SK-N-SH (cell line): ENCODE results near the gene MADCAM1. TPM values are rescaled to one million over a fixed set of nuclear protein-coding genes. Genes with fewer than 3 reads are reported as not detected.

Experiments
- CTCF ChIA-PET: fragments of 300-600, 350-600 bp; formaldehyde crosslinking; extraction: SDS; loops from one replicate; lab custom pipeline; 2021; lab: Yijun Ruan, JAX
- POLR2A ChIA-PET: fragments of 350-600 bp; sonication (Branson Sonifier 250); formaldehyde crosslinking; extraction: SDS; loops from one replicate; lab custom pipeline; 2020; ENCODE audit warnings: antibody characterized with exemption, inconsistent platforms; lab: Yijun Ruan, JAX
- DNase-seq: peaks from one replicate; pipeline ENCODE4 v3.0.0; 2012
- H2AFZ ChIP-seq: fragments of 200-600 bp; sonication (generic); 2 replicates; pipeline ENCODE4 v1.8.1; 2016; ENCODE audit warnings: antibody characterized with exemption, mild to moderate bottlenecking, low read depth
- H3F3A ChIP-seq: fragments of 200-600 bp; sonication (generic); replicated peaks from 2 replicates; pipeline ENCODE3; 2016; ENCODE audit warnings: antibody characterized with exemption, mild to moderate bottlenecking; ENCODE audit not compliant: insufficient read depth
- H3K27ac ChIP-seq, 2 experiments: fragments of 200-500 bp in 1 of 2; fragments of 200-600 bp in 1 of 2; sonication (Bioruptor generic) in 1 of 2; sonication (generic), shearing (Covaris generic) in 1 of 2; 2 replicates each; pipeline versions ENCODE4 v1.5.1 to v1.6.1; 2014 to 2016; ENCODE audit warnings: low read depth in 2 of 2, inconsistent platforms in 1 of 2, low read length in 1 of 2, mild to moderate bottlenecking in 1 of 2, mixed read lengths in 1 of 2
- H3K27me3 ChIP-seq: fragments of 200-600 bp; sonication (generic), shearing (Covaris generic); 2 replicates; pipeline ENCODE4 v1.6.1; 2016; ENCODE audit warnings: mixed run types; ENCODE audit not compliant: insufficient read depth
- H3K36me3 ChIP-seq, 2 experiments: fragments of 200-500 bp in 1 of 2; fragments of 200-600 bp in 1 of 2; sonication (Bioruptor generic) in 1 of 2; sonication (generic) in 1 of 2; replicated peaks in 1 of 2; 2 replicates each; pipeline versions ENCODE3 to v1.5.1; 2014 to 2016; ENCODE audit warnings: low read length in 1 of 2, mild to moderate bottlenecking in 1 of 2; ENCODE audit not compliant: insufficient read depth in 2 of 2, control insufficient read depth in 1 of 2
- H3K4me1 ChIP-seq, 2 experiments: fragments of 200-500 bp in 1 of 2; fragments of 200-600 bp in 1 of 2; sonication (Bioruptor generic) in 1 of 2; sonication (generic), shearing (Covaris generic) in 1 of 2; 2 replicates each; pipeline versions ENCODE4 v1.5.1 to v1.6.1; 2014 to 2016; ENCODE audit warnings: low read depth in 1 of 2, low read length in 1 of 2, mixed run types in 1 of 2; ENCODE audit not compliant: insufficient read depth in 2 of 2, control insufficient read depth in 1 of 2
- H3K4me2 ChIP-seq: fragments of 200-600 bp; sonication (generic), shearing (Covaris generic); 2 replicates; pipeline ENCODE4 v1.6.1; 2017; ENCODE audit warnings: mixed run types
- H3K4me3 ChIP-seq, 2 experiments: fragments of 200-500 bp in 1 of 2; fragments of 200-600 bp in 1 of 2; sonication (Bioruptor generic) in 1 of 2; sonication (generic), shearing (Covaris generic) in 1 of 2; 2 replicates each; pipeline versions ENCODE4 v1.5.1 to v1.8.1; 2014 to 2016; ENCODE audit warnings: low read depth in 2 of 2, inconsistent platforms in 1 of 2, low read length in 1 of 2, mild to moderate bottlenecking in 1 of 2, mixed read lengths in 1 of 2, moderate library complexity in 1 of 2
- H3K79me2 ChIP-seq: fragments of 200-600 bp; sonication (generic); 2 replicates; pipeline ENCODE4 v1.8.1; 2017; ENCODE audit warnings: mild to moderate bottlenecking; ENCODE audit not compliant: insufficient read depth
- H3K9ac ChIP-seq: fragments of 200-600 bp; sonication (generic); 2 replicates; pipeline ENCODE4 v1.6.1; 2017; ENCODE audit warnings: mixed run types
- H3K9me2 ChIP-seq: fragments of 200-600 bp; sonication (generic); 2 replicates; pipeline ENCODE4 v1.6.1; 2017; ENCODE audit warnings: mixed run types
- H3K9me3 ChIP-seq: fragments of 200-600 bp; sonication (generic); 2 replicates; pipeline ENCODE4 v1.6.1; 2017; ENCODE audit warnings: mixed run types, mild to moderate bottlenecking, moderate library complexity
- H4K20me1 ChIP-seq: fragments of 200-600 bp; sonication (generic); 2 replicates; pipeline ENCODE4 v1.6.1; 2017; ENCODE audit warnings: mild to moderate bottlenecking, mixed run types; ENCODE audit not compliant: insufficient read depth
- EP300 ChIP-seq, 2 experiments: IDR thresholded peaks; 2 replicates each; pipeline versions ENCODE4 v1.4.0 to v1.6.1; 2012; ENCODE audit warnings: borderline replicate concordance in 1 of 2, low read depth in 1 of 2, low read length in 1 of 2
- GATA2 ChIP-seq: sonication (generic); formaldehyde crosslinking; IDR thresholded peaks from 2 replicates; pipeline ENCODE4 v1.5.0; 2020; ENCODE audit warnings: mild to moderate bottlenecking, missing genetic modification reagents
- JUND ChIP-seq: IDR thresholded peaks from 2 replicates; pipeline ENCODE4 v1.4.0; 2012
- MXI1 ChIP-seq: IDR thresholded peaks from 2 replicates; pipeline ENCODE4 v1.6.1; 2012; ENCODE audit warnings: mild to moderate bottlenecking, low read depth, low read length, improper control_type of control experiment
- NRF1 ChIP-seq: IDR thresholded peaks from 2 replicates; pipeline ENCODE4 v1.6.1; 2012; ENCODE audit warnings: low read depth, mild to moderate bottlenecking, low read length
- POLR2AphosphoS5 ChIP-seq: IDR thresholded peaks from 2 replicates; pipeline ENCODE4 v1.6.1; 2012; ENCODE audit warnings: low read depth, low read length
- RCOR1 ChIP-seq: fragments of 150-350 bp; IDR thresholded peaks from 2 replicates; pipeline ENCODE4 v1.6.1; 2017; ENCODE audit warnings: antibody characterized with exemption, low read length
- RFX5 ChIP-seq: IDR thresholded peaks from 2 replicates; pipeline ENCODE4 v1.6.1; 2012; ENCODE audit warnings: mild to moderate bottlenecking, improper control_type of control experiment, low read length
- SIN3A ChIP-seq: IDR thresholded peaks from 2 replicates; pipeline ENCODE4 v1.6.1; 2012; ENCODE audit warnings: low read depth, mild to moderate bottlenecking, low read length, moderate library complexity, borderline replicate concordance
- SMC3 ChIP-seq: IDR thresholded peaks from 2 replicates; pipeline ENCODE4 v1.6.1; 2012; ENCODE audit warnings: low read depth, low read length, improper control_type of control experiment
- TCF12 ChIP-seq: IDR thresholded peaks from 2 replicates; pipeline ENCODE4 v1.4.0; 2012
- TEAD4 ChIP-seq: IDR thresholded peaks from 2 replicates; pipeline ENCODE4 v1.4.0; 2012; ENCODE audit warnings: mild to moderate bottlenecking, borderline replicate concordance; ENCODE audit not compliant: insufficient read depth
- WGBS: methylation state at CpG from one replicate; pipeline ENCODE4 v1.1.6; 2017; ENCODE audit warnings: low lambda C conversion rate; 5-methylcytosine and 5-hydroxymethylcytosine counted together
- polyA plus RNA-seq, 3 experiments: library from polyadenylated mRNA; depleted of rRNA; stranded (reverse); fragments of >200 nt; gene quantifications; 2 replicates each; pipeline ENCODE4 v1.2.3, GENCODE V29; 2012
- TF ChIP-seq, protein P1 (sequence below): fragments of 150-350 bp; IDR thresholded peaks from 2 replicates; pipeline ENCODE4 v1.6.1; 2016; ENCODE audit warnings: mild to moderate bottlenecking, low read depth, low read length
- TF ChIP-seq, protein P2 (sequence below): IDR thresholded peaks from 2 replicates; pipeline ENCODE4 v1.4.0; 2012; ENCODE audit warnings: low read depth, borderline replicate concordance
- TF ChIP-seq, protein P3 (sequence below): IDR thresholded peaks from 2 replicates; pipeline ENCODE4 v1.4.0; 2012; ENCODE audit warnings: low read depth, borderline replicate concordance
- TF ChIP-seq, protein P4 (sequence below): IDR thresholded peaks from 2 replicates; pipeline ENCODE4 v1.4.0; 2012; ENCODE audit warnings: low read depth
- TF ChIP-seq, protein P5 (sequence below): IDR thresholded peaks from 2 replicates; pipeline ENCODE4; 2012
- TF ChIP-seq, protein P6 (sequence below): IDR thresholded peaks from 2 replicates; pipeline ENCODE4 v1.6.1; 2012; ENCODE audit warnings: mild to moderate bottlenecking, low read depth, low read length, moderate library complexity

MADCAM1 gene
- polyA plus RNA-seq, 1 of the 3 experiments (the other 2 are of a cell fraction): 0.81 TPM

DNA sequence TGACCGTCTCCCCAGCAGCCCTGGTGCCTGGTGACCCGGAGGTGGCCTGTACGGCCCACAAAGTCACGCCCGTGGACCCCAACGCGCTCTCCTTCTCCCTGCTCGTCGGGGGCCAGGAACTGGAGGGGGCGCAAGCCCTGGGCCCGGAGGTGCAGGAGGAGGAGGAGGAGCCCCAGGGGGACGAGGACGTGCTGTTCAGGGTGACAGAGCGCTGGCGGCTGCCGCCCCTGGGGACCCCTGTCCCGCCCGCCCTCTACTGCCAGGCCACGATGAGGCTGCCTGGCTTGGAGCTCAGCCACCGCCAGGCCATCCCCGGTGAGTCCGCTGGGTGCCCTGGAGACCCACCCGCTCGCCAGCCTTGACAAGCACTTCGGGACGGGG lies 2.2 kb downstream of the MADCAM1 start (continued):
- TF ChIP-seq RCOR1 (no peak), EP300 (IDR thresholded peaks at IDR 0.05; ENCODE audit: borderline replicate concordance in 1 of 2, low read depth in 1 of 2, low read length in 1 of 2) (no peak)

DNA sequence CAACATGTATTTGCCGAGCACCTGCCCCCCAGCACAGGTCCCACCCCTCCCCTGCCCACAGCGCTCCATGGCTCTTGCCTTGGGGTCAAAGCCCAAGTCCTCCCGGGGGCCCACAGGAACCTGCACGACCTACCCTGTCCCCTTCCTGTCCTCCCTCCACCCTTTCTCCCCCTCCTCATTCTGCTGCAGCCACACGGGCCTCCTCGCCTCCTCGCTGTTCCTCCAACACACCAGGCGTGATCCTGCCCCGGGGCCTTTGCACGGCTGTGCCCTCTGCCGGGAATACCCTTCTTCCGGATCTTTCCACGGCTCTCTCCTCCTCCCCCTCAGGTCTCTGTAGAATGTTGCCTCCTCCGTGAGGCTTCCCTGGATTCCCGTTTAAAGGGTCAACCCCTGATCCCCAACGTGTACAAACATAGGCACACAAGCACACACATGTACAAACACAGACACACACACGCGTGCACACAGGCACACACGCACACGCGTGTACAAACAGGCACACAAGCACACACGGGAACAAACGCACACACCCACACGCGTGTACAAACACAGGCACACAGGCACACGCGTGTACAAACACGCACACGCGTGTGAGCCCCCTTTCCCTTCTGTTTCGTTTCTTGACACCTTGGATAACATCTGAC lies 2.8 kb downstream of the MADCAM1 start:
- no peaks in the 10 kb centered on the region for H3K79me2 ChIP-seq
- peaks cover 3% of the 10 kb centered on the region for H3F3A ChIP-seq
- no peak overlapping the region for H3K27ac ChIP-seq
- no peaks in the 10 kb centered on the region for H3K9me2 ChIP-seq
- H3K4me3 ChIP-seq: no peak overlapping the region
- H3K4me1 ChIP-seq: no peaks in the 10 kb centered on the region; a peak in 1 of 4 replicates
- H3K4me2 ChIP-seq: no peak overlapping the region
- no peak for DNase-seq
- no peak overlapping the region for H2AFZ ChIP-seq
- WGBS: 65% methylated on average over 30 of the region's 31 CpGs
- no peaks in the 10 kb centered on the region for H3K9me3 ChIP-seq
- TF ChIP-seq RFX5 (no peak), GATA2 (no peak), TCF12 (no peak), NRF1 (no peak), SMC3 (no peak), TEAD4 (no peak), MXI1 (no peak), JUND (no peak), EP300 (IDR thresholded peaks at IDR 0.05; ENCODE audit: borderline replicate concordance in 1 of 2, low read depth in 1 of 2, low read length in 1 of 2) (no peak), SIN3A (no peak), RCOR1 (no peak), POLR2AphosphoS5 (no peak)
- TF ChIP-seq, protein P1, sequence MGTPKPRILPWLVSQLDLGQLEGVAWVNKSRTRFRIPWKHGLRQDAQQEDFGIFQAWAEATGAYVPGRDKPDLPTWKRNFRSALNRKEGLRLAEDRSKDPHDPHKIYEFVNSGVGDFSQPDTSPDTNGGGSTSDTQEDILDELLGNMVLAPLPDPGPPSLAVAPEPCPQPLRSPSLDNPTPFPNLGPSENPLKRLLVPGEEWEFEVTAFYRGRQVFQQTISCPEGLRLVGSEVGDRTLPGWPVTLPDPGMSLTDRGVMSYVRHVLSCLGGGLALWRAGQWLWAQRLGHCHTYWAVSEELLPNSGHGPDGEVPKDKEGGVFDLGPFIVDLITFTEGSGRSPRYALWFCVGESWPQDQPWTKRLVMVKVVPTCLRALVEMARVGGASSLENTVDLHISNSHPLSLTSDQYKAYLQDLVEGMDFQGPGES: no peak
- TF ChIP-seq, protein P2, sequence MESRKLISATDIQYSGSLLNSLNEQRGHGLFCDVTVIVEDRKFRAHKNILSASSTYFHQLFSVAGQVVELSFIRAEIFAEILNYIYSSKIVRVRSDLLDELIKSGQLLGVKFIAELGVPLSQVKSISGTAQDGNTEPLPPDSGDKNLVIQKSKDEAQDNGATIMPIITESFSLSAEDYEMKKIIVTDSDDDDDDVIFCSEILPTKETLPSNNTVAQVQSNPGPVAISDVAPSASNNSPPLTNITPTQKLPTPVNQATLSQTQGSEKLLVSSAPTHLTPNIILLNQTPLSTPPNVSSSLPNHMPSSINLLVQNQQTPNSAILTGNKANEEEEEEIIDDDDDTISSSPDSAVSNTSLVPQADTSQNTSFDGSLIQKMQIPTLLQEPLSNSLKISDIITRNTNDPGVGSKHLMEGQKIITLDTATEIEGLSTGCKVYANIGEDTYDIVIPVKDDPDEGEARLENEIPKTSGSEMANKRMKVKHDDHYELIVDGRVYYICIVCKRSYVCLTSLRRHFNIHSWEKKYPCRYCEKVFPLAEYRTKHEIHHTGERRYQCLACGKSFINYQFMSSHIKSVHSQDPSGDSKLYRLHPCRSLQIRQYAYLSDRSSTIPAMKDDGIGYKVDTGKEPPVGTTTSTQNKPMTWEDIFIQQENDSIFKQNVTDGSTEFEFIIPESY: no peak
- TF ChIP-seq, protein P3, sequence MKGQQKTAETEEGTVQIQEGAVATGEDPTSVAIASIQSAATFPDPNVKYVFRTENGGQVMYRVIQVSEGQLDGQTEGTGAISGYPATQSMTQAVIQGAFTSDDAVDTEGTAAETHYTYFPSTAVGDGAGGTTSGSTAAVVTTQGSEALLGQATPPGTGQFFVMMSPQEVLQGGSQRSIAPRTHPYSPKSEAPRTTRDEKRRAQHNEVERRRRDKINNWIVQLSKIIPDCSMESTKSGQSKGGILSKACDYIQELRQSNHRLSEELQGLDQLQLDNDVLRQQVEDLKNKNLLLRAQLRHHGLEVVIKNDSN: no peak
- TF ChIP-seq, protein P4, sequence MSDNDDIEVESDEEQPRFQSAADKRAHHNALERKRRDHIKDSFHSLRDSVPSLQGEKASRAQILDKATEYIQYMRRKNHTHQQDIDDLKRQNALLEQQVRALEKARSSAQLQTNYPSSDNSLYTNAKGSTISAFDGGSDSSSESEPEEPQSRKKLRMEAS: no peak
- TF ChIP-seq, protein P5, sequence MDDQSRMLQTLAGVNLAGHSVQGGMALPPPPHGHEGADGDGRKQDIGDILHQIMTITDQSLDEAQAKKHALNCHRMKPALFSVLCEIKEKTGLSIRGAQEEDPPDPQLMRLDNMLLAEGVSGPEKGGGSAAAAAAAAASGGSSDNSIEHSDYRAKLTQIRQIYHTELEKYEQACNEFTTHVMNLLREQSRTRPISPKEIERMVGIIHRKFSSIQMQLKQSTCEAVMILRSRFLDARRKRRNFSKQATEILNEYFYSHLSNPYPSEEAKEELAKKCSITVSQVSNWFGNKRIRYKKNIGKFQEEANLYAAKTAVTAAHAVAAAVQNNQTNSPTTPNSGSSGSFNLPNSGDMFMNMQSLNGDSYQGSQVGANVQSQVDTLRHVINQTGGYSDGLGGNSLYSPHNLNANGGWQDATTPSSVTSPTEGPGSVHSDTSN: no peak
- TF ChIP-seq, protein P6, sequence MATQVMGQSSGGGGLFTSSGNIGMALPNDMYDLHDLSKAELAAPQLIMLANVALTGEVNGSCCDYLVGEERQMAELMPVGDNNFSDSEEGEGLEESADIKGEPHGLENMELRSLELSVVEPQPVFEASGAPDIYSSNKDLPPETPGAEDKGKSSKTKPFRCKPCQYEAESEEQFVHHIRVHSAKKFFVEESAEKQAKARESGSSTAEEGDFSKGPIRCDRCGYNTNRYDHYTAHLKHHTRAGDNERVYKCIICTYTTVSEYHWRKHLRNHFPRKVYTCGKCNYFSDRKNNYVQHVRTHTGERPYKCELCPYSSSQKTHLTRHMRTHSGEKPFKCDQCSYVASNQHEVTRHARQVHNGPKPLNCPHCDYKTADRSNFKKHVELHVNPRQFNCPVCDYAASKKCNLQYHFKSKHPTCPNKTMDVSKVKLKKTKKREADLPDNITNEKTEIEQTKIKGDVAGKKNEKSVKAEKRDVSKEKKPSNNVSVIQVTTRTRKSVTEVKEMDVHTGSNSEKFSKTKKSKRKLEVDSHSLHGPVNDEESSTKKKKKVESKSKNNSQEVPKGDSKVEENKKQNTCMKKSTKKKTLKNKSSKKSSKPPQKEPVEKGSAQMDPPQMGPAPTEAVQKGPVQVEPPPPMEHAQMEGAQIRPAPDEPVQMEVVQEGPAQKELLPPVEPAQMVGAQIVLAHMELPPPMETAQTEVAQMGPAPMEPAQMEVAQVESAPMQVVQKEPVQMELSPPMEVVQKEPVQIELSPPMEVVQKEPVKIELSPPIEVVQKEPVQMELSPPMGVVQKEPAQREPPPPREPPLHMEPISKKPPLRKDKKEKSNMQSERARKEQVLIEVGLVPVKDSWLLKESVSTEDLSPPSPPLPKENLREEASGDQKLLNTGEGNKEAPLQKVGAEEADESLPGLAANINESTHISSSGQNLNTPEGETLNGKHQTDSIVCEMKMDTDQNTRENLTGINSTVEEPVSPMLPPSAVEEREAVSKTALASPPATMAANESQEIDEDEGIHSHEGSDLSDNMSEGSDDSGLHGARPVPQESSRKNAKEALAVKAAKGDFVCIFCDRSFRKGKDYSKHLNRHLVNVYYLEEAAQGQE: no peak
- no peaks in the 10 kb centered on the region for H4K20me1 ChIP-seq
- POLR2A ChIA-PET: no interaction called here
- H3K36me3 ChIP-seq: no peaks in the 10 kb centered on the region
- H3K27me3 ChIP-seq: peaks cover 6% of the 10 kb centered on the region; the same call in 1 of the 2 replicates
- CTCF ChIA-PET: interaction anchor here (2.2 kb wide), 1 partner anchor 7 kb away, joined by 23 read pairs; the partner anchor contains the start of gene TPGS1
- H3K9ac ChIP-seq: no peak overlapping the region
